Mesendoderm (in vitro differentiated cells): Measurements from ENCODE around the gene WWC1.

ENCODE experiments used
- DNase-seq: peaks from one replicate; pipeline ENCODE4 v3.0.0; 2013
- H2AK5ac ChIP-seq: 2 replicates; pipeline ENCODE4 v1.6.1; 2013; ENCODE audit warnings: low read length, inconsistent platforms
- H2BK120ac ChIP-seq: 2 replicates; pipeline ENCODE4 v1.6.1; 2013; ENCODE audit warnings: low read depth, mild to moderate bottlenecking, low read length, moderate library complexity, mixed read lengths
- H2BK15ac ChIP-seq: replicated peaks from 2 replicates; pipeline ENCODE4 v1.6.1; 2013; ENCODE audit warnings: low read depth, mild to moderate bottlenecking, moderate library complexity
- H2BK5ac ChIP-seq: 2 replicates; pipeline ENCODE4 v1.6.1; 2013; ENCODE audit warnings: low read length, inconsistent platforms
- H3K18ac ChIP-seq: 2 replicates; pipeline ENCODE4 v1.6.1; 2013; ENCODE audit warnings: mild to moderate bottlenecking, low read length, mixed read lengths
- H3K23ac ChIP-seq: one replicate; pipeline ENCODE4 v1.6.1; 2013; ENCODE audit warnings: low read length
- H3K27ac ChIP-seq: 2 replicates; pipeline ENCODE4 v1.5.1; 2013; ENCODE audit warnings: low read depth, mild to moderate bottlenecking, inconsistent platforms, low read length, moderate library complexity
- H3K27me3 ChIP-seq: 2 replicates; pipeline ENCODE4 v1.6.1; 2013; ENCODE audit warnings: low read length, control low read depth, mild to moderate bottlenecking, inconsistent platforms; ENCODE audit not compliant: insufficient read depth, poor library complexity
- H3K36me3 ChIP-seq: 2 replicates; pipeline ENCODE4 v1.6.1; 2013; ENCODE audit warnings: low read length, inconsistent platforms; ENCODE audit not compliant: control insufficient read depth, insufficient read depth
- H3K4ac ChIP-seq: one replicate; pipeline ENCODE4 v1.6.1; 2013; ENCODE audit warnings: low read depth, mild to moderate bottlenecking, low read length, moderate library complexity
- H3K4me1 ChIP-seq: 2 replicates; pipeline ENCODE4 v1.6.1; 2013; ENCODE audit warnings: low read depth, low read length, inconsistent platforms; ENCODE audit not compliant: control insufficient read depth
- H3K4me2 ChIP-seq: 2 replicates; pipeline ENCODE4 v1.6.1; 2013; ENCODE audit warnings: low read length
- H3K4me3 ChIP-seq: 2 replicates; pipeline ENCODE4 v1.5.1; 2013; ENCODE audit warnings: mild to moderate bottlenecking, low read length
- H3K56ac ChIP-seq: one replicate; pipeline ENCODE4 v1.6.1; 2013; ENCODE audit warnings: low read length
- H3K79me1 ChIP-seq: 2 replicates; pipeline ENCODE4 v1.6.1; 2013; ENCODE audit warnings: low read length, inconsistent platforms
- H3K79me2 ChIP-seq: 2 replicates; pipeline ENCODE4 v1.6.1; 2013; ENCODE audit warnings: mild to moderate bottlenecking, low read length; ENCODE audit not compliant: control insufficient read depth, insufficient read depth
- H3K9ac ChIP-seq: 2 replicates; pipeline ENCODE4 v1.6.1; 2013; ENCODE audit warnings: low read length, inconsistent platforms
- H4K5ac ChIP-seq: one replicate; pipeline ENCODE4 v1.6.1; 2013; ENCODE audit warnings: low read length
- H4K8ac ChIP-seq: one replicate; pipeline ENCODE4 v1.6.1; 2013; ENCODE audit warnings: low read depth, mild to moderate bottlenecking, control low read depth, low read length, moderate library complexity
- WGBS: extraction: QIAGEN DNeasy Blood & Tissue Kit; methylation state at CpG from one replicate; pipeline ENCODE4 v1.1.7; 2013; ENCODE audit warnings: low lambda C conversion rate, missing lambda C conversion rate; ENCODE audit not compliant: insufficient coverage; ENCODE audit errors: extremely low coverage; 5-methylcytosine and 5-hydroxymethylcytosine counted together

Gene WWC1

GRCh38 chr5:168301593-168302390, 10.3 kb downstream of the WWC1 start:
- no peak overlapping the region for H4K5ac ChIP-seq
- no peak overlapping the region for H3K4me3 ChIP-seq
- H3K4me2 ChIP-seq, result no peak overlapping the region
- no peak overlapping the region for H4K8ac ChIP-seq
- H3K27ac ChIP-seq, result no peak overlapping the region
- no peak overlapping the region for H2BK5ac ChIP-seq
- no peak overlapping the region for H2BK120ac ChIP-seq
- H3K27me3 ChIP-seq, result no peaks in the 10 kb centered on the region
- no peak overlapping the region for H3K23ac ChIP-seq
- peaks cover 6% of the 10 kb centered on the region for H3K79me1 ChIP-seq
- no peaks in the 10 kb centered on the region for H3K36me3 ChIP-seq
- H3K56ac ChIP-seq, result no peak overlapping the region
- no peak overlapping the region for H2AK5ac ChIP-seq
- peaks cover 13% of the 10 kb centered on the region for H3K4me1 ChIP-seq
- H3K9ac ChIP-seq, result no peak overlapping the region
- no CpG with 5 or more reads among the region's 11 CpGs for WGBS
- DNase-seq, result peak; percentile 85
- H2BK15ac ChIP-seq, result no peak overlapping the region
- peaks cover 4% of the 10 kb centered on the region for H3K79me2 ChIP-seq
- H3K4ac ChIP-seq, result no peak overlapping the region
- no peak overlapping the region for H3K18ac ChIP-seq

GRCh38 chr5:168302785-168303184, 11.3 kb downstream of the WWC1 start:
- H2BK120ac ChIP-seq, result no peak overlapping the region
- H2AK5ac ChIP-seq, result no peak overlapping the region
- H4K8ac ChIP-seq, result no peak overlapping the region
- H2BK5ac ChIP-seq, result no peak overlapping the region
- no CpG with 5 or more reads among the region's 3 CpGs for WGBS
- H3K36me3 ChIP-seq, result no peaks in the 10 kb centered on the region
- no peak overlapping the region for H3K4me2 ChIP-seq
- no peak overlapping the region for H3K27ac ChIP-seq
- H3K9ac ChIP-seq, result no peak overlapping the region
- H4K5ac ChIP-seq, result no peak overlapping the region
- H3K79me2 ChIP-seq, result peaks cover 2% of the 10 kb centered on the region
- H3K23ac ChIP-seq, result no peak overlapping the region
- no peak overlapping the region for H3K56ac ChIP-seq
- no peak overlapping the region for H3K4me3 ChIP-seq
- no peak for DNase-seq
- H3K79me1 ChIP-seq, result peaks cover 4% of the 10 kb centered on the region
- H3K4ac ChIP-seq, result no peak overlapping the region
- H3K18ac ChIP-seq, result no peak overlapping the region
- H2BK15ac ChIP-seq, result no peak overlapping the region
- H3K4me1 ChIP-seq, result peaks cover 13% of the 10 kb centered on the region
- H3K27me3 ChIP-seq, result no peaks in the 10 kb centered on the region

GRCh38 chr5:168303393-168304025, 12.1 kb downstream of the WWC1 start:
- no peak overlapping the region for H2AK5ac ChIP-seq
- DNase-seq, result no peak
- H3K4ac ChIP-seq, result no peak overlapping the region
- no peak overlapping the region for H3K27ac ChIP-seq
- peaks cover 13% of the 10 kb centered on the region for H3K4me1 ChIP-seq
- H3K4me2 ChIP-seq, result no peak overlapping the region
- no peaks in the 10 kb centered on the region for H3K36me3 ChIP-seq
- no peak overlapping the region for H3K23ac ChIP-seq
- H2BK5ac ChIP-seq, result no peak overlapping the region
- peaks cover 4% of the 10 kb centered on the region for H3K79me1 ChIP-seq
- no peak overlapping the region for H2BK120ac ChIP-seq
- H4K8ac ChIP-seq, result no peak overlapping the region
- H4K5ac ChIP-seq, result no peak overlapping the region
- no peak overlapping the region for H3K9ac ChIP-seq
- no CpG with 5 or more reads among the region's 5 CpGs for WGBS
- no peak overlapping the region for H3K4me3 ChIP-seq
- no peak overlapping the region for H3K18ac ChIP-seq
- H3K56ac ChIP-seq, result no peak overlapping the region
- no peaks in the 10 kb centered on the region for H3K27me3 ChIP-seq
- H3K79me2 ChIP-seq, result peaks cover 2% of the 10 kb centered on the region
- no peak overlapping the region for H2BK15ac ChIP-seq

GRCh38 chr5:168304349-168304748, 12.9 kb downstream of the WWC1 start:
- Histone ChIP-seq H3K4ac (no peak overlapping the region), H3K9ac (no peak overlapping the region), H3K18ac (no peak overlapping the region), H3K56ac (no peak overlapping the region), H3K79me2 (peaks cover 2% of the 10 kb centered on the region), H2BK5ac (no peak overlapping the region), H3K4me3 (no peak overlapping the region), H2AK5ac (no peak overlapping the region), H3K36me3 (no peaks in the 10 kb centered on the region), H3K27ac (no peak overlapping the region), H3K23ac (no peak overlapping the region), H2BK15ac (peak overlapping the region; percentile 21), H3K4me2 (no peak overlapping the region), H4K8ac (no peak overlapping the region), H2BK120ac (no peak overlapping the region), H3K4me1 (peaks cover 13% of the 10 kb centered on the region), H3K79me1 (peaks cover 4% of the 10 kb centered on the region), H3K27me3 (no peaks in the 10 kb centered on the region), H4K5ac (no peak overlapping the region)
- no CpG with 5 or more reads among the region's 2 CpGs for WGBS
- no peak for DNase-seq

GRCh38 chr5:168305281-168305680, 13.8 kb downstream of the WWC1 start:
- Histone ChIP-seq H3K79me2 (peaks cover 3% of the 10 kb centered on the region), H3K27ac (no peak overlapping the region), H3K79me1 (peaks cover 4% of the 10 kb centered on the region), H3K4me1 (peaks cover 13% of the 10 kb centered on the region), H2BK15ac (no peak overlapping the region), H4K5ac (no peak overlapping the region), H3K27me3 (no peaks in the 10 kb centered on the region), H3K18ac (no peak overlapping the region), H4K8ac (no peak overlapping the region), H3K4me2 (no peak overlapping the region), H3K36me3 (no peaks in the 10 kb centered on the region), H3K9ac (no peak overlapping the region), H2AK5ac (no peak overlapping the region), H3K4me3 (no peak overlapping the region), H3K56ac (no peak overlapping the region), H3K4ac (no peak overlapping the region), H2BK5ac (no peak overlapping the region), H3K23ac (no peak overlapping the region), H2BK120ac (no peak overlapping the region)
- WGBS, result no CpG with 5 or more reads among the region's 7 CpGs
- no peak for DNase-seq
